ENCODE results near the gene PRPF31.

PRPF31 gene

GRCh38 chr19:54180691-54181091 is 65.1 kb downstream of the PRPF31 start:
- DNase-seq (ENCODE audit: extremely low spot score, insufficient read length, low read depth) (no peak), FAIRE-seq (no peak)
